HTR-8/SVneo (cell line): ENCODE results near the gene ZBTB46.

Source experiments
- DNase-seq: peaks from one replicate; pipeline ENCODE4 v3.0.0; 2011; ENCODE audit warnings: low spot score, mixed read lengths; ENCODE audit not compliant: insufficient read length
- FAIRE-seq: peaks from 2 replicates; lab custom pipeline; 2011; peaks lifted over from hg19 to GRCh38; lab: Jason Lieb, UNC

Gene ZBTB46

GRCh38 chr20:63714858-63715257, 116.2 kb downstream of the ZBTB46 start:
- DNase-seq (no peak), FAIRE-seq (peak; percentile 16)

DNA sequence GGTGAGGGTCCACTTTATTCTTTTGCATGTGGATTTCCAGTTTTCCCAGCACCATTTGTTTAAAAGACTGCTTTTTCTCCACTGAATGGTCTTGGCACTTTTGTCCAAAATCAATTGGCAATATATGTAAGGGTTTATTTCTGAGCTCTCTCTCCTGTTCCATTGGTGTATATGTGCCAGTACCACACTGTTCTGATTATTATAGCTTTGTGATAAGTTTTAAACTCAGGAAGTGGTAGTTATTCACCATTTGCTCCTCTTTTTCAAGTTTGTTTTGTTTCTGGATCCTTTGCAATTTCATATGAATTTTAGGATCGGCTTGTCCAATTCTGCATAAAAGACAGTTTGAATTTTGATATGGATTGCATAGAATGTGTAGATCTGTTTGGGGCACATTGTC, 118.9 kb downstream of the ZBTB46 start:
- DNase-seq = no peak
- FAIRE-seq = no peak

- no peak for FAIRE-seq
- DNase-seq = no peak
These were observed 119.9 kb downstream of the ZBTB46 start for GRCh38 chr20:63711085-63711645.

- no peak for FAIRE-seq
These were observed 121.9 kb downstream of the ZBTB46 start for GRCh38 chr20:63709149-63709527.

GRCh38 chr20:63708301-63709148, 122.5 kb downstream of the ZBTB46 start:
- no peak for DNase-seq
- peak; percentile 38 for FAIRE-seq

More at GRCh38 chr20:63709149-63709527, 121.9 kb downstream of the ZBTB46 start:
- DNase-seq = no peak

- DNase-seq (peak; percentile 97), FAIRE-seq (peak; percentile 97)
These were observed 123.3 kb downstream of the ZBTB46 start, which contains the start of the genes ARFRP1 and ZGPAT for GRCh38 chr20:63707558-63708300. TSS of gene ARFRP1 (minus strand) at chr20:63707976. CDS start at chr20:63707091, 885 bp downstream. TSS of gene ZGPAT (plus strand) at chr20:63708039. CDS start at chr20:63708581, 542 bp downstream.

- FAIRE-seq = peak; percentile 92
These were observed 124.1 kb downstream of the ZBTB46 start for GRCh38 chr20:63706852-63707557.

GRCh38 chr20:63706027-63706695, 124.9 kb downstream of the ZBTB46 start:
- FAIRE-seq = peak; percentile 49
- no peak for DNase-seq

More at GRCh38 chr20:63706852-63707557, 124.1 kb downstream of the ZBTB46 start:
- DNase-seq = no peak

DNA sequence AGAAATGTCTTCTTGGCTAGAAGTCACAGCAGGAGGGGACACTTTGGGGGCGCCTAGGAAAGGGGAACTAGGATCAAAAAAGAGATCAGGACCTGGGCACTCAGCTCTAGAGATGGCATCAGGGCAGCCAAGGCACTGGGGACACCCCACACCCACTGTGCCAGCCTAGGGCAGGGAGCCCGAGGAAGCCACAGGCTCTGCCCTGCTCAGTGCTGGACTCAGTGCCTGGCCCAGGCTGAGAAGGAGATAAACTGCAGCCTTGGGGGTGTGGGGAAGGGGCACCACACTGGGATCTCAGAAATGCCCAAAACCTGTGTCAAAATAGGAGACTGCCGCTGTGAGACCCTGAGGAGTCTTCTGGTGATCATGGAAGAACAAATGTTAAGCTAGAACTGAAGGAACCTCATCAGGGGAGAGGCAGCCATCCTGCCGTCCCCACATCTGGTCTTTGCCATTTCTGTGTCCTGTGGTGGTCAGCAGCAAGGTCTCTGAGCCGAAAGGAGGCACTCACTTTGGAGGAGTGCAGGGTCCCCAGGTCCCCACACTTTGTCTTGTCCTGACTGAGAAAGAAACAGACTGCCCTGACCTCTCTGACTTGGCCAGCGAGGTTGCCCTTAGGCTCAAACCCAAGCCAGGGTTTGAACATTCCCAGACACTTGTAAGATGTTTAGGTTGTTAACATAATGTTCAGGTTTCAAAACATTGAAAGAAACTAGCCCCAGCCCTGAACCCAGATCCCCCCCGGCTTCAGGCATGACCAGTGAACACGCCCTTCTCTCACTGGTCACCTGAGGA, 125.6 kb downstream of the ZBTB46 start:
- FAIRE-seq = no peak
- DNase-seq = no peak

- DNase-seq = no peak
- FAIRE-seq = peak; percentile 67
These were observed 126.3 kb downstream of the ZBTB46 start for GRCh38 chr20:63704749-63705117.

GRCh38 chr20:63703976-63704748, 126.9 kb downstream of the ZBTB46 start:
- peak; percentile 46 for FAIRE-seq
- DNase-seq = no peak

- FAIRE-seq (no peak), DNase-seq (no peak)
These were observed 127.5 kb downstream of the ZBTB46 start for GRCh38 chr20:63703471-63703975.

GRCh38 chr20:63702751-63703470, 128.2 kb downstream of the ZBTB46 start:
- DNase-seq (no peak), FAIRE-seq (peak; percentile 68)

- peak; percentile 70 for FAIRE-seq
These were observed 128.9 kb downstream of the ZBTB46 start for GRCh38 chr20:63702036-63702665.

GRCh38 chr20:63701329-63702035, 129.6 kb downstream of the ZBTB46 start:
- DNase-seq (no peak), FAIRE-seq (peak; percentile 60)

More at GRCh38 chr20:63702036-63702665, 128.9 kb downstream of the ZBTB46 start:
- DNase-seq = no peak

- no peak for DNase-seq
- no peak for FAIRE-seq
These were observed 130.1 kb downstream of the ZBTB46 start for GRCh38 chr20:63701051-63701328.
